ENCODE measurements around the gene PCDHB16. TPM values are rescaled to one million over a fixed set of nuclear protein-coding genes. Genes with fewer than 3 reads are reported as not detected.
A peak's percentile ranks its signal among the peaks of the same experiment; 100 is the strongest.
"Not testable (repeated sequence)": the region's sequence is repeated elsewhere in the genome, so short reads cannot be mapped to it uniquely, and the experiment has no call there.

Gene PCDHB16
- total RNA-seq (2014; rRNA removed; shearing (Covaris generic); ENCODE audit: low replicate concordance), result 0.10 and 1.2 TPM in 2 replicates

- no peaks in the 10 kb centered on the region for H3K36me3 ChIP-seq
- peak; percentile 64 for DNase-seq
- peak within 1 kb of the TSS; percentile 30 for H3K4me3 ChIP-seq
- H3K27me3 ChIP-seq, result peaks cover 3% of the 10 kb centered on the region; the same call in 1 of the 2 replicates
- H3K9me3 ChIP-seq, result peaks cover 2% of the 10 kb centered on the region; the same call in 1 of the 2 replicates
Observed at GRCh38 chr5:141182248-141182647, at the start of gene PCDHB16. Gene PCDHB16, plus strand, starts transcription at chr5:141182387. Its CDS starts 173 bp downstream, at chr5:141182560.

DNA sequence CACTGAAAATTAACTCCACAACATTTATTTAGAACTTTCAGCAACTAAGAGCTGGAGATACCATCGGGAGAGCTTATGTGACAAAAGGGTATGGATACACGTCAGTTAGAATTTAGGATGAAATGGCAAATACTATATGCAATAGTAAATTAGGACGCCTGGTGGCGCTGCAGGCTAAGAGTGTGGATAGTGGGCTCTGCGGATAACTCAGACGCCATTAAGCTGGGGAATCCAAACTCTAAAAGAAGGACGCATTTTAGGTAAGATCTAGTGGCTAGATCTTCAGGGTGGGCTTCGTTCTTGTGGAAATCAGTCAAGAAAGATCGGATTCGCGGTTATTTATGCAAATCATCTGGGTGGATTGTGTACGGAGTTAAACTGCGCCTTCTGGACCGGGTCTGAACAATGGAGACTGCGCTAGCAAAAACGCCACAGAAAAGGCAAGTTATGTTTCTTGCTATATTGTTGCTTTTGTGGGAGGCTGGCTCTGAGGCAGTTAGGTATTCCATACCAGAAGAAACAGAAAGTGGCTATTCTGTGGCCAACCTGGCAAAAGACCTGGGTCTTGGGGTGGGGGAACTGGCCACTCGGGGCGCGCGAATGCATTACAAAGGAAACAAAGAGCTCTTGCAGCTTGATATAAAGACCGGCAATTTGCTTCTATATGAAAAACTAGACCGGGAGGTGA lies 47.0 kb upstream of the PCDHB16 start, which contains the start of gene PCDHB5:
TSS of gene PCDHB5 (plus strand) at position 177 of the 688 bp plus-strand sequence. CDS start at position 406, 229 bp downstream.
- Histone ChIP-seq H3K9me3 (no peaks in the 10 kb centered on the region), H3K36me3 (no peaks in the 10 kb centered on the region), H3K27me3 (no peaks in the 10 kb centered on the region; the same call in 1 of the 2 replicates), H3K4me3 (peak within 1 kb of the TSS; percentile 34)
- no peak for DNase-seq

- no peak for DNase-seq
- Histone ChIP-seq H3K27me3 (no peaks in the 10 kb centered on the region; the same call in 1 of the 2 replicates), H3K9me3 (no peaks in the 10 kb centered on the region), H3K36me3 (no peaks in the 10 kb centered on the region), H3K4me3 (no peak overlapping the region; the same call in 1 of the 2 replicates)
Observed at GRCh38 chr5:141135718-141136266, 46.4 kb upstream of the PCDHB16 start.

- H3K36me3 ChIP-seq, H3K9me3 ChIP-seq, DNase-seq, H3K27me3 ChIP-seq, H3K4me3 ChIP-seq: not testable (repeated sequence)
Observed at GRCh38 chr5:141137346-141137745, 44.8 kb upstream of the PCDHB16 start.

DNA sequence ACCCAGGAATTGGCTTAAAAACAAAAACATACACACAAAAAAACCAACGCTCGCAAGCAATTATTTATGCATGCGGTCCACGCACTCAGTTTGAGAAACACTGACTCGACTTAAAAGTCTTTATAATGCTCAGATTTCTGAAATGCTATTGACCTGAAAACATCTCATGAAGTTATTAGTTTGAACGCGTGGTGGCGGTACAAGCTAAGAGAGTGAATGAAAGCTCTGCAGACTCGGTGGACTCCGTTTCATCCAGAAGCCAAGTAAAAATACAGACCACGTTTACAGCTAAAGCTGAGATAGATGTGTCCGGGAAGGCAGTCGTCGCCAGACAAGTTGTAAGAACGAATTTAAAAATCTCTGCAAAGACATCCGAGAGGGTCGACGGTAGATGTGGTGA lies 32.4 kb upstream of the PCDHB16 start, which contains the start of gene PCDHB6:
TSS of gene PCDHB6 (plus strand) at position 246 of the 400 bp plus-strand sequence. CDS start 201 bp downstream, outside the sequence.
- Histone ChIP-seq H3K36me3 (no peaks in the 10 kb centered on the region), H3K27me3 (peaks cover 3% of the 10 kb centered on the region), H3K9me3 (no peaks in the 10 kb centered on the region), H3K4me3 (no peak within 1 kb of the TSS)
- no peak for DNase-seq

DNA sequence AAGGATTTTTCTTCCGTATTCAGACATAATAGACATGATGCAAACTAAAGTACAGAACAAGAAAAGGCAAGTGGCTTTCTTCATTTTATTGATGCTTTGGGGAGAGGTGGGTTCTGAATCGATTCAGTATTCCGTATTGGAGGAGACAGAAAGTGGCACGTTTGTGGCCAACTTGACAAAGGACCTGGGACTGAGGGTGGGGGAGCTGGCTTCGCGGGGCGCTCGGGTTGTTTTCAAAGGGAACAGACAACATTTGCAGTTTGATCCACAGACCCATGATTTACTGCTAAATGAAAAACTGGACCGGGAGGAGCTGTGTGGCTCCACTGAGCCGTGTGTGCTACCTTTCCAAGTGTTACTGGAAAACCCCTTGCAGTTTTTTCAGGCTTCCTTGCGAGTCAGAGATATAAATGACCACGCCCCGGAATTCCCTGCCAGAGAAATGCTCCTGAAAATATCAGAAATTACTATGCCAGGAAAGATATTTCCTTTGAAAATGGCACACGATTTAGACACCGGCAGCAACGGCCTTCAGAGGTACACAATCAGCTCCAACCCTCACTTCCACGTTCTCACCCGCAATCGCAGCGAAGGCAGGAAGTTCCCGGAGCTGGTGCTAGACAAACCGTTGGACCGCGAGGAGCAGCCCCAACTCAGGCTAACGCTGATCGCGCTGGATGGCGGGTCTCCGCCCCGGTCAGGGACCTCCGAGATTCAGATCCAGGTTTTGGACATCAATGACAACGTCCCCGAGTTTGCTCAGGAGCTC lies 31.8 kb upstream of the PCDHB16 start:
- Histone ChIP-seq H3K27me3 (peaks cover 3% of the 10 kb centered on the region), H3K4me3 (no peak overlapping the region), H3K9me3 (no peaks in the 10 kb centered on the region), H3K36me3 (no peaks in the 10 kb centered on the region)
- no peak for DNase-seq

- no peaks in the 10 kb centered on the region for H3K36me3 ChIP-seq
- peaks cover 3% of the 10 kb centered on the region for H3K27me3 ChIP-seq
- DNase-seq, result no peak
Observed at GRCh38 chr5:141150993-141151325, 31.2 kb upstream of the PCDHB16 start.

DNA sequence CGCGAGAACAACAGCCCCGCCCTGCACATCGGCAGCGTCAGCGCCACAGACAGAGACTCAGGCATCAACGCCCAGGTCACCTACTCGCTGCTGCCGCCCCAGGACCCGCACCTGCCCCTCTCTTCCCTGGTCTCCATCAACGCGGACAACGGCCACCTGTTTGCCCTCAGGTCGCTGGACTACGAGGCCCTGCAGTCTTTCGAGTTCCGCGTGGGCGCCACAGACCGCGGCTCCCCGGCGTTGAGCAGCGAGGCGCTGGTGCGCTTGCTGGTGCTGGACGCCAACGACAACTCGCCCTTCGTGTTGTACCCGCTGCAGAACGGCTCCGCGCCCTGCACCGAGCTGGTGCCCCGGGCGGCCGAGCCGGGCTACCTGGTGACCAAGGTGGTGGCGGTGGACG lies 30.6 kb upstream of the PCDHB16 start:
- H3K36me3 ChIP-seq, H3K4me3 ChIP-seq, H3K27me3 ChIP-seq, DNase-seq, H3K9me3 ChIP-seq: not testable (repeated sequence)

More at GRCh38 chr5:141150993-141151325, 31.2 kb upstream of the PCDHB16 start:
- H3K9me3 ChIP-seq, result no peaks in the 10 kb centered on the region
- H3K4me3 ChIP-seq, result no peak overlapping the region

- H3K36me3 ChIP-seq, H3K9me3 ChIP-seq: not testable (repeated sequence)
Observed at GRCh38 chr5:141152096-141152495, 30.1 kb upstream of the PCDHB16 start.

GRCh38 chr5:141155540-141156374 lies 26.4 kb upstream of the PCDHB16 start:
- Histone ChIP-seq H3K36me3 (no peaks in the 10 kb centered on the region), H3K9me3 (no peaks in the 10 kb centered on the region), H3K27me3 (no peaks in the 10 kb centered on the region), H3K4me3 (no peak overlapping the region)
- DNase-seq, result no peak

More at GRCh38 chr5:141152096-141152495, 30.1 kb upstream of the PCDHB16 start:
- H3K27me3 ChIP-seq, H3K4me3 ChIP-seq, DNase-seq: not testable (repeated sequence)

GRCh38 chr5:141157356-141157755 lies 24.8 kb upstream of the PCDHB16 start:
- not testable (repeated sequence) for DNase-seq, H3K36me3 ChIP-seq, H3K27me3 ChIP-seq, H3K9me3 ChIP-seq, H3K4me3 ChIP-seq

GRCh38 chr5:141157901-141158300 lies 24.3 kb upstream of the PCDHB16 start:
- not testable (repeated sequence) for H3K36me3 ChIP-seq, H3K4me3 ChIP-seq, H3K9me3 ChIP-seq, H3K27me3 ChIP-seq, DNase-seq

GRCh38 chr5:141172381-141173204 lies 9.6 kb upstream of the PCDHB16 start, which contains the start of gene PCDHB7:
Gene PCDHB7, plus strand, starts transcription at chr5:141172644. Its CDS starts 192 bp downstream, at chr5:141172836.
- Histone ChIP-seq H3K36me3 (no peaks in the 10 kb centered on the region), H3K9me3 (no peaks in the 10 kb centered on the region; the same call in none of the 2 replicates), H3K27me3 (peaks cover 8% of the 10 kb centered on the region), H3K4me3 (no peak within 1 kb of the TSS)
- DNase-seq, result no peak

DNA sequence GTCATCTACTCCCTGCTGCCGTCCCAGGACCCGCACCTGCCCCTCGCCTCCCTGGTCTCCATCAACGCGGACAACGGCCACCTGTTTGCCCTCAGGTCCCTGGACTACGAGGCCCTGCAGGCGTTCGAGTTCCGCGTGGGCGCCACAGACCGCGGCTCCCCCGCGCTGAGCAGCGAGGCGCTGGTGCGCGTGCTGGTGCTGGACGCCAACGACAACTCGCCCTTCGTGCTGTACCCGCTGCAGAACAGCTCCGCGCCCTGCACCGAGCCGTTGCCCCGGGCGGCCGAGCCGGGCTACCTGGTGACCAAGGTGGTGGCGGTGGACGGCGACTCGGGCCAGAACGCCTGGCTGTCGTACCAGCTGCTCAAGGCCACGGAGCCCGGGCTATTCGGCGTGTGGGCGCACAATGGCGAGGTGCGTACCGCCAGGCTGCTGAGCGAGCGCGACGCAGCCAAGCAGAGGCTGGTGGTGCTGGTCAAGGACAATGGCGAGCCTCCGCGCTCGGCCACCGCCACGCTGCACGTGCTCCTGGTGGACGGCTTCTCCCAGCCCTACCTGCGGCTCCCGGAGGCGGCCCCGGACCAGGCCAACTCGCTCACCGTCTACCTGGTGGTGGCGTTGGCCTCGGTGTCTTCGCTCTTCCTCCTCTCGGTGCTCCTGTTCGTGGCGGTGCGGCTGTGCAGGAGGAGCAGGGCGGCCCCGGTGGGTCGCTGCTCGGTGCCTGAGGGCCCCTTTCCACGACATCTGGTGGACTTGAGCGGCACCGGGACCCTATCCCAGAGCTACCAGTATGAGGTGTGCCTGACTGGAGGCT lies 7.7 kb upstream of the PCDHB16 start:
- not testable (repeated sequence) for DNase-seq, H3K9me3 ChIP-seq

GRCh38 chr5:141175933-141176332 lies 6.3 kb upstream of the PCDHB16 start:
- H3K36me3 ChIP-seq, result no peaks in the 10 kb centered on the region
- H3K4me3 ChIP-seq, result no peak overlapping the region

More for the DNA sequence above, 7.7 kb upstream of the PCDHB16 start:
- not testable (repeated sequence) for H3K36me3 ChIP-seq, H3K4me3 ChIP-seq
- peaks cover 11% of the 10 kb centered on the region for H3K27me3 ChIP-seq

More at GRCh38 chr5:141175933-141176332, 6.3 kb upstream of the PCDHB16 start:
- no peak for DNase-seq
- Histone ChIP-seq H3K27me3 (peaks cover 11% of the 10 kb centered on the region), H3K9me3 (no peaks in the 10 kb centered on the region; the same call in none of the 2 replicates)
